ENCODE measurements around the gene IQCH.

DNA sequence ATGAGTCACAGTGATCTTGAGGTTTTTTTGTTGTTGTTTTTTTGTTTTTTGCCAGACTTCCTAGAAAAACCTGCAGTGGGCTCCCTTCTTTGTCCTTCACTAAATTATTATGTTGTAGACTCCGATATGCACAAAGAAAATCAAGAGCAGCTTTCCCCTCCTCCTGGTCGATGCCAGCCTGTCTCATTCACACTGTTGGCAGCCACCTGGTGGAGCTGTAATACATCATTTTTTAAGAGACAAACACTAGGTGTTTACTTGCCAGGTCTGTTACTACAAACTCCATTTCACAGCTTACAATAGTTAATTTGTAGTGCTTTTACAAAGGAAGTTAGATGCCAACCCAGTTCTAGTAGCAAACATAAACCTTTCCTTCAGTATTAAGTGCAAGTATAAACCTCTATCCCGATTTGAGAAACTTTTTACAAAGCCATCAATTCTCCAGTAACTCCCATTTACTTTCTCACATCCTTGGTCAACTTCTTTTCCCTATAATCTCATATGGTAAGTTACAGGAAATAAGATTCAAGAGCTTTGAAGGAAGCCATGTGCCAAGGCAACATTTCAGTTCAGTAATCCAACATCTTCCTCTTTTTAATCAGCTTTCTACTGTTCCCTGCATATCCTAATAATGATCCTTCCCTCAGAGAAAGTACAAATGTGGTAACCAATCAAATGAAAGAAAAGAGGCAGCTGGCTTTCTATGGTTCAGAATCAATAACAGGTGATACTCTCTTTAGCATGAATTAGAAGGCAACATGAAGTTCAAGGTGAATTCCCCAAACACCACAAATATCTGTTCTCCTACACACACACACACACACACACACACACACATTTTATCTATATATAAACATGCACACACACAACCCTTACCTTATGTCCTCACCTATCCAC lies 14.1 kb upstream of the IQCH start:
- TF ChIP-seq, protein P1, sequence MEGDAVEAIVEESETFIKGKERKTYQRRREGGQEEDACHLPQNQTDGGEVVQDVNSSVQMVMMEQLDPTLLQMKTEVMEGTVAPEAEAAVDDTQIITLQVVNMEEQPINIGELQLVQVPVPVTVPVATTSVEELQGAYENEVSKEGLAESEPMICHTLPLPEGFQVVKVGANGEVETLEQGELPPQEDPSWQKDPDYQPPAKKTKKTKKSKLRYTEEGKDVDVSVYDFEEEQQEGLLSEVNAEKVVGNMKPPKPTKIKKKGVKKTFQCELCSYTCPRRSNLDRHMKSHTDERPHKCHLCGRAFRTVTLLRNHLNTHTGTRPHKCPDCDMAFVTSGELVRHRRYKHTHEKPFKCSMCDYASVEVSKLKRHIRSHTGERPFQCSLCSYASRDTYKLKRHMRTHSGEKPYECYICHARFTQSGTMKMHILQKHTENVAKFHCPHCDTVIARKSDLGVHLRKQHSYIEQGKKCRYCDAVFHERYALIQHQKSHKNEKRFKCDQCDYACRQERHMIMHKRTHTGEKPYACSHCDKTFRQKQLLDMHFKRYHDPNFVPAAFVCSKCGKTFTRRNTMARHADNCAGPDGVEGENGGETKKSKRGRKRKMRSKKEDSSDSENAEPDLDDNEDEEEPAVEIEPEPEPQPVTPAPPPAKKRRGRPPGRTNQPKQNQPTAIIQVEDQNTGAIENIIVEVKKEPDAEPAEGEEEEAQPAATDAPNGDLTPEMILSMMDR (conservative IDR thresholded peaks at IDR 0.05; ENCODE audit: low read depth in 2 of 2): peak; percentile 58 to 67
- no peak for TF ChIP-seq EZH2 (IDR thresholded peaks at IDR 0.05; ENCODE audit: low read depth, unreplicated experiment)
- no peak for TF ChIP-seq POLR2AphosphoS5 (IDR thresholded peaks at IDR 0.05; ENCODE audit: low read depth)
- TF ChIP-seq ZNF331 (CRISPR knock-in tag; IDR thresholded peaks at IDR 0.05; ENCODE audit: low read depth): no peak
- no peak for TF ChIP-seq STAT1 (IDR thresholded peaks at IDR 0.05; ENCODE audit: unreplicated experiment)
- TF ChIP-seq, protein P2, sequence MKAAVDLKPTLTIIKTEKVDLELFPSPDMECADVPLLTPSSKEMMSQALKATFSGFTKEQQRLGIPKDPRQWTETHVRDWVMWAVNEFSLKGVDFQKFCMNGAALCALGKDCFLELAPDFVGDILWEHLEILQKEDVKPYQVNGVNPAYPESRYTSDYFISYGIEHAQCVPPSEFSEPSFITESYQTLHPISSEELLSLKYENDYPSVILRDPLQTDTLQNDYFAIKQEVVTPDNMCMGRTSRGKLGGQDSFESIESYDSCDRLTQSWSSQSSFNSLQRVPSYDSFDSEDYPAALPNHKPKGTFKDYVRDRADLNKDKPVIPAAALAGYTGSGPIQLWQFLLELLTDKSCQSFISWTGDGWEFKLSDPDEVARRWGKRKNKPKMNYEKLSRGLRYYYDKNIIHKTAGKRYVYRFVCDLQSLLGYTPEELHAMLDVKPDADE (IDR thresholded peaks at IDR 0.05): no peak
- TF ChIP-seq, protein P3, sequence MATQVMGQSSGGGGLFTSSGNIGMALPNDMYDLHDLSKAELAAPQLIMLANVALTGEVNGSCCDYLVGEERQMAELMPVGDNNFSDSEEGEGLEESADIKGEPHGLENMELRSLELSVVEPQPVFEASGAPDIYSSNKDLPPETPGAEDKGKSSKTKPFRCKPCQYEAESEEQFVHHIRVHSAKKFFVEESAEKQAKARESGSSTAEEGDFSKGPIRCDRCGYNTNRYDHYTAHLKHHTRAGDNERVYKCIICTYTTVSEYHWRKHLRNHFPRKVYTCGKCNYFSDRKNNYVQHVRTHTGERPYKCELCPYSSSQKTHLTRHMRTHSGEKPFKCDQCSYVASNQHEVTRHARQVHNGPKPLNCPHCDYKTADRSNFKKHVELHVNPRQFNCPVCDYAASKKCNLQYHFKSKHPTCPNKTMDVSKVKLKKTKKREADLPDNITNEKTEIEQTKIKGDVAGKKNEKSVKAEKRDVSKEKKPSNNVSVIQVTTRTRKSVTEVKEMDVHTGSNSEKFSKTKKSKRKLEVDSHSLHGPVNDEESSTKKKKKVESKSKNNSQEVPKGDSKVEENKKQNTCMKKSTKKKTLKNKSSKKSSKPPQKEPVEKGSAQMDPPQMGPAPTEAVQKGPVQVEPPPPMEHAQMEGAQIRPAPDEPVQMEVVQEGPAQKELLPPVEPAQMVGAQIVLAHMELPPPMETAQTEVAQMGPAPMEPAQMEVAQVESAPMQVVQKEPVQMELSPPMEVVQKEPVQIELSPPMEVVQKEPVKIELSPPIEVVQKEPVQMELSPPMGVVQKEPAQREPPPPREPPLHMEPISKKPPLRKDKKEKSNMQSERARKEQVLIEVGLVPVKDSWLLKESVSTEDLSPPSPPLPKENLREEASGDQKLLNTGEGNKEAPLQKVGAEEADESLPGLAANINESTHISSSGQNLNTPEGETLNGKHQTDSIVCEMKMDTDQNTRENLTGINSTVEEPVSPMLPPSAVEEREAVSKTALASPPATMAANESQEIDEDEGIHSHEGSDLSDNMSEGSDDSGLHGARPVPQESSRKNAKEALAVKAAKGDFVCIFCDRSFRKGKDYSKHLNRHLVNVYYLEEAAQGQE (IDR thresholded peaks at IDR 0.05; ENCODE audit: unreplicated experiment): no peak
- TF ChIP-seq CREB1 (CRISPR knock-in tag; IDR thresholded peaks at IDR 0.05; ENCODE audit: low read depth): no peak
- no peak for TF ChIP-seq EZH2phosphoT487 (IDR thresholded peaks at IDR 0.05; ENCODE audit: unreplicated experiment)
- no peak for TF ChIP-seq JUNB (IDR thresholded peaks at IDR 0.05; ENCODE audit: unreplicated experiment)
- no peak for TF ChIP-seq NANOG (IDR thresholded peaks at IDR 0.05; ENCODE audit: borderline replicate concordance)
